HG02798 (cell line): ENCODE results near the gene MTG2.
A peak's percentile ranks its signal among the peaks of the same experiment; 100 is the strongest.

Experiments used
- ATAC-seq: cut with Tn5 transposase; IDR thresholded peaks from one replicate; pipeline ENCODE4 v1.9.1; 2021; ENCODE audit warnings: mild to moderate bottlenecking; ENCODE audit not compliant: unreplicated experiment, poor library complexity

Gene MTG2

DNA sequence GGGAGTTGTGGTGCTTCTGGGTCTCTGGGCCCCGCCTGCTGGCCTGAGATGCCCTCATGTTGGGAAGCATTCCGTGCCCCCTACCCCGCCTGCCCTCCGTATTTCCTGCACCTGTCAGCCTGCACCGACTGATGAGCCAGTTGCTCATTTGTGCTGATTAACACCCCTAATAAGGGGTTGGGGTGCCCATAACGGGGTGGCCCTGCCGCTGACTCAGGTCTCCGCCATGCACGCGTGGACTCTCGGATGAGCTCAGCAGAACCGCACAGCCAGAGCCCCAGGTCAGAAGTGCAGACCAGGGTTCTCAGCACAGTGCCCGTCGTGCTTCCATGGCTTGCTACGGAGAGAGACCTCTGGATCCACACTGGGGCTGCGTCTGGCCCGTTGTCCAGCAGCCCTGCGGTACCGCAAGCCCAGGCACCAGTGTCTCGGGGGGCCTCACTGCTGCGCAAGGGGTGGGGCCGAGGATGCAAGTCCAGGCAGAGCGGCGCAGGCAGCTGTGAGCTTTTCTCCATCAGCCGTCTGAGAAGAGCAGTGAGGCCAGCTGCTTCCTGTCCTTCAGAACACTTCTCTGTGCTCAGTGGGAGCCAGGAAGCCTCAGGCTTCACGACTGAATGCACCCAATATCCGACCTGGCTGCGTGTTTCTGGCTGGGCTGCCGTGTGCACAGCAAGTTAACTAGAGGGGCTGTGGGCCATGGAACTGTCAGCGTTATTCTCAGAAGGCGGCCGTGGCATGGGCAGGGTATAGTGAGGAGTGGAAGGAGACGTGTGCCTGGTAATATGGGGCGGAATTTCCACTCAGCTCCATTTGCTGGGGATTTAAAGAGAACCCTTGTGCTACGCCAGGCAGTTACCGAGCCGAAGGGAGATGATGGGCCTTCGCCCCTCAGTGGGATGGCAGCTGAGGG, 18.6 kb downstream of the MTG2 start:
- peak; percentile 48 for ATAC-seq

DNA sequence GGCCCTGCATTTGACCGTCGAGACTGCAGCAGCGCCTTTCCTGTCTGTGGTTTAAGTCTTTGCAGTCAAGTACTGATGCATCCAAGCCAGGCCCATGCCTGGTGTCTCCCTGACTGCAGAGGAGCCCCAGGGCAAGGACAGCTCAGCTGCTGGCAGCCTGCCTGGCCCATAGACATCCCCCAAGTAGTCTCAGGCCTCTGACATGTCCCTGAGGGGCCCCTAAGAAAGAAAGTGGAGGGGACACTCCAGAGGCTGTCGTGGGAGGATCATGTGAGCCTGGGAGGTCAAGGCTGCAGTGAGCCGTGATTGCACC, 19.2 kb downstream of the MTG2 start:
- no peak for ATAC-seq

- no peak for ATAC-seq
Observed at GRCh38 chr20:62202676-62203377, 20.0 kb downstream of the MTG2 start.

GRCh38 chr20:62203378-62204030, 20.7 kb downstream of the MTG2 start:
- ATAC-seq = no peak

GRCh38 chr20:62205618-62206387, 23.0 kb downstream of the MTG2 start:
- no peak for ATAC-seq

DNA sequence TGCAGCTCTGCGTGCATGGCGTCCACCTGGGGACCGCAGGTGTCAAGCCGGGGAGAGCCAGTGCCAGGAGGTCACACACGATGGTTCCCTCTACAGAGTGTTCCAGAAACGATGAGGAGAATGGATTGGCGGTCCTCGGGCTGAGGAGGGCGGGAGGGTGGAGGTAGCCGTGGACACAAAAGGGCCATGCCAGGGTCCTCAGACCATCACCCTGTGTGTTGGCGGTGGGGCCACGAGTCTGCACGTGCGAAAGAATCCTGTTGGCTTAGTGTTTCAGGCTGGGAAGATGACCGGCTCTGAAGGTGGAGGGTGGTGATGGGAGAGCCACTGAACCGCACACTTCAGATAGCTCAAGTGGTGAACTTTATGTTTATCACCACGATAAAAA, 23.6 kb downstream of the MTG2 start:
- no peak for ATAC-seq

GRCh38 chr20:62208061-62208794, 25.4 kb downstream of the MTG2 start:
- no peak for ATAC-seq

DNA sequence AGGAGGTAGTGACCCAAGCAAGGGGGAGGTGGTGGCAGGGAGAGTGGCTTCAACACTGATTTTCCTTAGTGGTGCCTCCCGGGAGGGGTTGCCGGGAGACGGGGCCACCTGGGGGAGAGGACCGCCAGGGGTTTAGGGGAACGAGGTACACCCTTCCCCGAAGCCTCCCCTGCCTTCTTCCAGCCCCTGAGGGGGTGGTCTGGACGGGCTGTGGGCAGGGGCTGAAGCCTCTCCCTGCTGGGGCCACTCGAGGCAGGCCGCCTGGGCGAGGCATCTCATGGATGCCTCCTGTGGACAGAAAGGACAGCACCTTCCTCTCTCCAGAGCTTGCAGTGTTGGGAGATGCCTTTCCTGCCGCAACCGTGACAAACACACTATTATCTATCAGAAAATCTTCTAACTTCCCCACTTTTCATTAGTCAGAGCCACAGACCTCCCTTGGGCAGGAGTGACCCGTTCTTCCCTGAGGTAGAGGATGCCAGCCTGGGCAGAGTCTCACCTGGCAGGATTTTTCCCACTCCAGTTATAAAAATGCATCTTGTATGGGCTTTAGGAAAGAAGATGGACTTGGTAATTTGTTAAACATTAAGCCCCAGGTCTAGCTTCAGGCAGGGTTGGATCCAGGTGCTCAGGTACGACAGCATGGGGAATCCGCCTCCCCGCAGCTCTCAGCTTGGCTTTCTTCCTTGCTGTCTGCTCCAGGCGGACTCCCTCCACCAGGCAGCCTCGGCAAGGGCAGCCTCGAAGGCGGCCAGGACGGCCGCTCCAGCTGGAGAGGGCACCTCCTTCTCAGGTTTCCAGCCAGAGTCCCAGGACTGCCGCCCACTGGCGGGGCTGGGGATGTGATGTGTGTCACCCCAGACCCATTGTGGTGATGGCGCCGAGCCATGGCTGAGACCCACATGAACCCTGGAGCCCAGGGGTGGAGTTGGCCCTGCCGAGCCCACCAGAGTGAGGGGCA, 26.2 kb downstream of the MTG2 start:
- ATAC-seq = no peak

DNA sequence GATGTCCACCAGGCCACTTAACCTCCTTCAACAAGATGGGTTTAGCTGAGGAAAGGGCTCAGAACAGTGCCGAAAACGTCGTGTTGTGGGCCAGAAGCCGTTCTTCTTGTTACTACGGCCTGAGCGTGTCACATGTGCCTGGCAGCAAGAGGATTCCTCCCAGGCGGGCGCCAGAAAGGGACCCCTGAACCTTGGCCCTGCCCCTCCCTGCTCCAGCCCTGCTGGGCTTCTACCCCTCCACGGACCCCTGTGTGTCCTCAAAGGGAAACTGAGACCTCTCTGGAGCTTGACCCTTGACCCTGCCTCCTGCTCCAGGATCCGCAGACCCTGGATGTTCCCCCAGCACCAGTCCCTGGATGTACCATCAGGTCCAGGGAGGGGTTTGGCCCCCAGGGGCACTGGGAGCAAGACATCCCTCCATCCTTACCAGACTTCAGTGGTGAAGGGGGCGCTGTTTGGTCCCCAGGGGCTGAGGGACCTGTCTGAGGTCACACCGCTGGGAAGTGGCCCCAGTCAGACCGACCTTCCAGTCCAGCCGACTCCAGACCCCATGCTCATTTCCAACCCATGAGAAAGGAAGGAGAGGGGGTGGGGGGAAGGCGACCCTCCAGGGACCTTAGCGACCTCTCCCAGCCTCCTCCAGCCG, 27.1 kb downstream of the MTG2 start:
- ATAC-seq = no peak

- no peak for ATAC-seq
Observed at GRCh38 chr20:62210496-62210855, 27.6 kb downstream of the MTG2 start.

DNA sequence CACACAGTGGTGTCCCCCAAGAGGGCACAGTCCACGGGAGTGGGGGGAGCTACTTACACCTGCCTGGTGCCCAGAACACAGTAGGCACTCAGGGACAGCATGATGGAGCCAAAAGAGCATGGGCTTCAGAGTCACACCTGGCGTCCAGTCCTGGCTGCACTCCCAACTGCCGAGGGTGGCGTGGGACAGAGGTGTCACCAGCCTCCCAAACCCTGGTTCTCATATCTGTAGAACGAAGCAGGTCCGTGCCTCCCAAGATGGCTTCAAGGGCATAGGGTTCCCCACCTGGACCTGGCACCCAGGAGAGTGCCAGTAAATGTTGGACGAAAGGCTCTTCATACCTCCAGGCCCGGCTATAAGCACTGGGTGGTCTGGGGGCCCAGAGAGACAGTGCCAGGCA, 28.4 kb downstream of the MTG2 start:
- no peak for ATAC-seq

DNA sequence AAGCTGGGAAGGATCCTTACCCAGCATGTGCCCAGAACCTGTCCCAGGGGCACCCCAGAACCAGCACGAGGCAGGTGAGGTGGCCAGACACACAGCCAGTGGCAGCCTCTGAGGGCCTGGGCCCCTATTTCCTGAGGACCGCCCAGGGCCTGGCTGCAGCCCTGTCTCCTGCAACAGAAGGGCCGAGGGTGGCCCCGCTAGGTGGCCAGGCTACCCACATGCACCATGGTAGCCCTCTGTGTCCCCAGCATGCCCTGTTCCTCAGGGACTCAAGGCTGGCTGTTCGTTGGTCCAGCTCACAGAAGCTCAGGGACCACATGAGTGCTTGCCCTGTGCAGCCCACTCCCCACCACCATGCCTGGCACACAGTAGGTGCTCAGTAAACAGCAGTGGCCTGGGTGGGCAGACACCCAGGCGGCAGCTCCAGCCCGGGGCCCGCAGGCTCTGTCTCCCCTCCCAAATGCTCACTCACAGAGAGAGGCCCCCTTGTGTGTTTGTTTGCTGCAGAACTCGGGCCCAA, 29.0 kb downstream of the MTG2 start:
- no peak for ATAC-seq

DNA sequence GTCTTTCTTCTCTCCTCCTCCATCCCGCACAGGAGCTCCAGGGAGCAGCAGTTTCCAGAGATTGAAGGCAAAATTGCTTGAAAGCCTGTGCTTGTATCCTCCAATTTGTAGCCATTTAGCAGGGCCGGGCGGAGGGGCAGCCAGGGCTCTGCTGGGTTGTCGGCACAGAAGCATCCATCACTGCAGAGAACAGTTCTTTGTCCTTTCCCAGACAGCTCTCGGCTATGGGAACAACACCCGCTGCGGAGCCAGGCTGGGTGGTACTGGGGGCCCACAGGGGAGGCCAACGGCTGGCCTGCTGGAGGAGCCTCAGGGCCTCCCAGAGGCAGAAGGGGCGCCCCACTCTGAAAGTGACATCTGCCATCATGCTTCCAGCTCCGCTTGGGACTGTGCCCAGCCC, 29.5 kb downstream of the MTG2 start:
- no peak for ATAC-seq

GRCh38 chr20:62214067-62214466, 31.2 kb downstream of the MTG2 start:
- no peak for ATAC-seq

DNA sequence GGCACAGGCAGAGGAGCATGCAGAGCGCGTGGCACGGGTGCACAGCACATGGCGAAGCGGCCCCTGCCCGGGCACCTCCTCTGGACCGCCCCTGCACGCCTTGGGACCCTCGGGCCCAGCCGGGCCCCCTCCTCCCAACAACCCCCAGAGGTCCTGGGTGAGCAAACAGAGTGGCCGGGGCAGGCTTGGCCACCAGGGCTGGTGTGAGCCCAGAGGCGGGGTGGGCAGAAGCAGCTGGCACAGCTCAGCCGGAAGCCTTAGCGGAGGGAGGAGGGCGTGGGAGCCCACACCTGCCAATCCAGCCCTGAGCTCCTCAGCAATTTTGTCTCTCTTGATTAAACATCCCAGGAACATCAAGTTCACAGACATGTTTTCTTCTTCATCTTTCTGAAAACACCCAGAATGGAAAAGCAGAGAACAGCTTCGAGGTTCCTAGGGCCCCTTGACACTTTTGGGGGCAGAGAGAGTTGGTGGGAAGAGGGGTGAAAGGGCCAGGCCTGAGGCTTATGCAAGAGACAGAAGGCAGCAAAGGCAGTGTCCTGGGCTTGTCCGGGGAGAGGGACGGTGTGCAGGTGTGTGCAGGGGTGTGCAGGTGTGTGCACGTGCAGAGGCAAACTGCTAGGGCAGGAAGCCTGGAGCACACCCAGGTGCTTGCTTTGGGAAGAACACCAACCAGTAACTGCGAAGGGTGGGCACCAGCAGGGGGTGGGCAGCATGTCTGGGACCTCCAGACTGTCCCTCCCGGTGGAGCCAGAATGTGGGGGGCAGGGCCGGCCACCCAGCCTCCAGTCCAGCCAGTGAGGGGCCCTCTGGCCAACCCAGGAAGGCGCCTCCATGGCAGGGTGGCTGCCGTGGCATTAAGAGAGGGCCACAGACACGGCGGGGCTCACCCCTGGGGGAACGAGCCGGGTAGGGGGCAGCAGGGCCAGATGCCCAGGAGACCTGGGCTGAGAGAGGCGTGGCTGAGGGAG, 32.5 kb downstream of the MTG2 start:
- ATAC-seq = no peak

GRCh38 chr20:62215991-62216635, 33.3 kb downstream of the MTG2 start:
- ATAC-seq = no peak
